Spinal cord (tissue), 10 donors: ENCODE measurements around the gene LRP1-AS. TPM values are rescaled to one million over a fixed set of nuclear protein-coding genes. Genes with fewer than 3 reads are reported as not detected.

ENCODE experiments used
- DNase-seq, 6 donors: peaks; one replicate each; pipeline versions ENCODE4 v3.0.0 to v3.0.0-alpha.2; 2013 to 2015; ENCODE audit warnings: low spot score in 6 of 6, low read depth in 4 of 6
- H3K27ac ChIP-seq: one replicate; pipeline ENCODE4 v1.5.1; 2013; ENCODE audit warnings: low read depth, low read length, control low read depth
- H3K27me3 ChIP-seq: one replicate; pipeline ENCODE4 v1.6.1; 2013; ENCODE audit warnings: low read length; ENCODE audit not compliant: control insufficient read depth, insufficient read depth
- H3K36me3 ChIP-seq: one replicate; pipeline ENCODE4 v1.6.1; 2013; ENCODE audit warnings: low read length; ENCODE audit not compliant: control insufficient read depth, insufficient read depth
- H3K4me1 ChIP-seq: one replicate; pipeline ENCODE4 v1.6.1; 2013; ENCODE audit warnings: low read length; ENCODE audit not compliant: control insufficient read depth, insufficient read depth
- H3K4me3 ChIP-seq: one replicate; pipeline ENCODE4 v1.5.1; 2013; ENCODE audit warnings: low read depth, low read length, control low read depth
- H3K9me3 ChIP-seq: one replicate; pipeline ENCODE4 v1.6.1; 2013; ENCODE audit warnings: low read length; ENCODE audit not compliant: control insufficient read depth, insufficient read depth
- WGBS: methylation state at CpG from one replicate; pipeline ENCODE4 v1.1.5; 2013; ENCODE audit warnings: missing lambda C conversion rate; ENCODE audit not compliant: insufficient coverage; 5-methylcytosine and 5-hydroxymethylcytosine counted together
- polyA plus RNA-seq, 2 donors: library from polyadenylated mRNA; unstranded; fragments of 120-200 nt; gene quantifications; one replicate each; pipeline ENCODE4 v1.2.1, GENCODE V29; 2013; ENCODE audit not compliant: insufficient read length in 2 of 2
- total RNA-seq, 2 donors: library from RNA; depleted of rRNA in 1 of 2; stranded (reverse); fragments of 120-200 nt in 1 of 2; fragments of >200 nt in 1 of 2; gene quantifications; one replicate each; pipeline versions ENCODE4 v1.2.3 to v1.2.4, GENCODE V29; 2013 to 2014
- donor health status: healthy.

The LRP1-AS gene
- total and polyA plus RNA-seq, 4 donors = 2.3 TPM; not detected in 3

- 92% methylated on average over 6 of the region's 12 CpGs for WGBS
- Histone ChIP-seq H3K4me3 (no peak overlapping the region), H3K36me3 (peaks cover 8% of the 10 kb centered on the region), H3K9me3 (no peaks in the 10 kb centered on the region), H3K27ac (no peak overlapping the region), H3K4me1 (peaks cover 10% of the 10 kb centered on the region), H3K27me3 (no peaks in the 10 kb centered on the region)
- no peak for DNase-seq
These were observed 43.0 kb downstream of the LRP1-AS start for GRCh38 chr12:57104292-57104910.

- Histone ChIP-seq H3K36me3 (peaks cover 8% of the 10 kb centered on the region), H3K27ac (no peak overlapping the region), H3K4me3 (no peak overlapping the region), H3K27me3 (no peaks in the 10 kb centered on the region), H3K4me1 (peaks cover 10% of the 10 kb centered on the region), H3K9me3 (no peaks in the 10 kb centered on the region)
- WGBS = 93% methylated on average over 4 of the region's 7 CpGs
- no peak for DNase-seq
These were observed 43.6 kb downstream of the LRP1-AS start for GRCh38 chr12:57103856-57104255.

- no peak for DNase-seq
- Histone ChIP-seq H3K36me3 (peaks cover 8% of the 10 kb centered on the region), H3K27me3 (no peaks in the 10 kb centered on the region), H3K27ac (no peak overlapping the region), H3K4me1 (peaks cover 10% of the 10 kb centered on the region), H3K4me3 (no peak overlapping the region), H3K9me3 (no peaks in the 10 kb centered on the region)
- WGBS = 92% methylated on average over 5 of the region's 15 CpGs
These were observed 45.3 kb downstream of the LRP1-AS start for GRCh38 chr12:57101892-57102695.

GRCh38 chr12:57099766-57100165 is 47.7 kb downstream of the LRP1-AS start:
- Histone ChIP-seq H3K36me3 (peaks cover 27% of the 10 kb centered on the region), H3K9me3 (no peaks in the 10 kb centered on the region), H3K4me1 (peaks cover 6% of the 10 kb centered on the region), H3K27me3 (no peaks in the 10 kb centered on the region), H3K4me3 (no peak overlapping the region), H3K27ac (no peak overlapping the region)
- WGBS = 89% methylated on average over 12 of the region's 12 CpGs
- DNase-seq = no peak

- whole genome bisulfite sequencing = 92% methylated on average over 10 of the region's 11 CpGs
- H3K27ac ChIP-seq = no peak overlapping the region
These were observed 48.2 kb downstream of the LRP1-AS start for GRCh38 chr12:57099047-57099714.

GRCh38 chr12:57098546-57098945 is 48.9 kb downstream of the LRP1-AS start:
- Histone ChIP-seq H3K27ac (no peak overlapping the region), H3K36me3 (peaks cover 34% of the 10 kb centered on the region), H3K9me3 (no peaks in the 10 kb centered on the region), H3K4me1 (peaks cover 18% of the 10 kb centered on the region), H3K27me3 (no peaks in the 10 kb centered on the region), H3K4me3 (no peak overlapping the region)
- no peak for DNase-seq
- no CpG with 5 or more reads among the region's 1 CpG for WGBS

More at GRCh38 chr12:57099047-57099714, 48.2 kb downstream of the LRP1-AS start:
- no peaks in the 10 kb centered on the region for H3K27me3 ChIP-seq
- peaks cover 29% of the 10 kb centered on the region for H3K36me3 ChIP-seq
- H3K4me1 ChIP-seq = peaks cover 12% of the 10 kb centered on the region
- no peaks in the 10 kb centered on the region for H3K9me3 ChIP-seq
- H3K4me3 ChIP-seq = no peak overlapping the region
- no peak for DNase-seq

GRCh38 chr12:57097554-57097835 is 49.9 kb downstream of the LRP1-AS start:
- no peak for DNase-seq
- no peak overlapping the region for H3K27ac ChIP-seq
- no peaks in the 10 kb centered on the region for H3K9me3 ChIP-seq
- peaks cover 44% of the 10 kb centered on the region for H3K36me3 ChIP-seq
- H3K27me3 ChIP-seq = no peaks in the 10 kb centered on the region
- no peak overlapping the region for H3K4me3 ChIP-seq
- 87% methylated on average over 8 of the region's 8 CpGs for WGBS
- peaks cover 26% of the 10 kb centered on the region for H3K4me1 ChIP-seq

- Histone ChIP-seq H3K4me1 (peaks cover 29% of the 10 kb centered on the region), H3K4me3 (no peak overlapping the region), H3K36me3 (peaks cover 50% of the 10 kb centered on the region), H3K27ac (no peak overlapping the region), H3K9me3 (no peaks in the 10 kb centered on the region), H3K27me3 (no peaks in the 10 kb centered on the region)
- no peak for DNase-seq
- 84% methylated on average over 4 of the region's 8 CpGs for WGBS
These were observed 50.5 kb downstream of the LRP1-AS start for GRCh38 chr12:57096748-57097553.

GRCh38 chr12:57096099-57096572 is 51.3 kb downstream of the LRP1-AS start:
- H3K27ac ChIP-seq = no peak overlapping the region
- peaks cover 58% of the 10 kb centered on the region for H3K36me3 ChIP-seq
- DNase-seq = no peak
- peaks cover 37% of the 10 kb centered on the region for H3K4me1 ChIP-seq
- H3K27me3 ChIP-seq = no peaks in the 10 kb centered on the region
- no CpG with 5 or more reads among the region's 6 CpGs for WGBS
- H3K4me3 ChIP-seq = no peak overlapping the region
- H3K9me3 ChIP-seq = no peaks in the 10 kb centered on the region
